GM12865 (cell line): ENCODE results near the gene PDE4D.
"Not testable (repeated sequence)": the region's sequence is repeated elsewhere in the genome, so short reads cannot be mapped to it uniquely, and the experiment has no call there.

Experiments used
- DNase-seq: peaks from one replicate; pipeline ENCODE4 v3.0.0; 2010; ENCODE audit warnings: low read depth
- H3K4me3 ChIP-seq: 2 replicates; pipeline ENCODE4 v1.5.1; 2011; ENCODE audit warnings: mild to moderate bottlenecking, low read depth, low read length, control low read depth
- CTCF ChIP-seq: IDR thresholded peaks from 2 replicates; pipeline ENCODE4 v1.5.1; 2011; ENCODE audit warnings: low read length, control low read depth, low read depth, inconsistent platforms; ENCODE audit not compliant: insufficient read depth; ENCODE audit errors: missing control alignments

Gene PDE4D

GRCh38 chr5:59064293-59064692 lies 829.2 kb downstream of the PDE4D start:
- H3K4me3 ChIP-seq: no peak overlapping the region
- no peak for DNase-seq
- TF ChIP-seq CTCF: no peak

DNA sequence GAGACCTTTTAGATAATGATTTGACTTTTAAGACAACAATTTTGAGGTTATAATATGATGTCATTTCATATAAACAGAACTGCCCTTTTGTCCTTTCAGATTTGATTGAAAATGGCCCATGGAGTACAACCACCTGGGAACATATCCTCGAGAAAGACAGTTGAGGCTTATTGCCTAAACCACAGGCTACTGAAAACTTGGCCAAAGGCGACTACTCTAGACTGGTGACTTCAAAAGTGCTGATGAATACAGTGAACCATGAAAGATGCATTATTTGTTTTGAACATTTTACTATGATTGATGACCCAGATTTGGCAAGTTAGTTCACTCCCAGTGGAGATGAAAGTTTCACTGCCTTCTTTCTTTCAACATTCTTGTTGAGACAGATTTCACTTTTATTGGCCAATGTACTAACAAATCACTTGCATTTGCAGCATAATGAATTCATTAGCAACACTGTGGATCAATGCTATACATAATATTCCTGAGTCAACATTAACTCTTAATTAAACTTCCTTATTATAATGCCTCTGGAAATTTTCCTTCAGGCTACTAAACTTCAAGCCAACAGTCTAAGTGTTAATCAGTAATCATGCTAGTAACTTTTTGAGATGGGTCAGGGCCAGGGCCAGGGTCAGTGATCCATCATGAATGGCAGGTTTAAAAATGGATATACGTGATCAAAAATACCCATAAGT lies 830.4 kb downstream of the PDE4D start:
- H3K4me3 ChIP-seq: no peak overlapping the region
- TF ChIP-seq CTCF: no peak
- DNase-seq: no peak

- no peak for DNase-seq
- H3K4me3 ChIP-seq: no peak overlapping the region
- no peak for TF ChIP-seq CTCF
These were observed 832.1 kb downstream of the PDE4D start for GRCh38 chr5:59061377-59061776.

DNA sequence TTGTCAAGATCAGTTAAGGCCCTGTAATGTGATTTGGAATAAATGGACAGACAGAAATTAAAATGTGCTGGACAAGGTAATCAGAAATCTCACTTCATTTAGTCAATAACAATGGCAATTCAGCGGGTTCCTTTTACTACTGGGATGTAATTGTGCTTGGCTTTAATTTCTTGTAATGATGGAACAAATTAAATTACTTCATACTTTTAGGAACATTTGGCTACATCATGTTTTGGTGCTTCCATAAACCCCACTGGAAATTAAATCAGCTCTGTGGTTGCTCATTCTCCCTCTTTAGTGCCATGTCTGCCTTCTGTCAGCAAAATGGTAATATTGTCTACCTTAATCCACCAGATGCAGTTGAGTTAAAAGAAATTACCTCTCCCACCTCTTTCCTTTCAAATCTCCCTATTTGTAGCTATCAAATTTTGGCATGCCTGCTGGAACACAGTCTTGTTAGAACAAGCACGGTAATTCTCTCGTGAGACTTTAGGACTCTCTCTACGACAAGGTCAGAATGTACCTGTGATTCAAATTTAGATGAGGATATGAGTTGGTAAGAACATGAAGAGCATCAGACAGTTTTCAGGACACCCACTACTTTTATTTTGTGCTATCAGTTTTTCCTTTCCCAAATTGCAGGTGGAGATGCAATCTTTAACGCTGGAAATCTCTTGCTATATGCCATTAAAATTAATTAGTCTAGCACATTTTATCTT lies 834.4 kb downstream of the PDE4D start:
- H3K4me3 ChIP-seq: no peak overlapping the region
- TF ChIP-seq CTCF: no peak
- DNase-seq: no peak

GRCh38 chr5:59058237-59058636 lies 835.3 kb downstream of the PDE4D start:
- TF ChIP-seq CTCF: no peak
- DNase-seq: no peak
- no peak overlapping the region for H3K4me3 ChIP-seq

GRCh38 chr5:59056599-59056998 lies 836.9 kb downstream of the PDE4D start:
- DNase-seq, H3K4me3 ChIP-seq: not testable (repeated sequence)

GRCh38 chr5:59055745-59056448 lies 837.6 kb downstream of the PDE4D start:
- DNase-seq: no peak
- H3K4me3 ChIP-seq: no peak overlapping the region
- TF ChIP-seq CTCF: no peak
